ENCODE data around the gene WDR18. TPM values are rescaled to one million over a fixed set of nuclear protein-coding genes. Genes with fewer than 3 reads are reported as not detected.

Gene WDR18
- total RNA-seq, 1 donor from 2014 or later, result 38.6 TPM

GRCh38 chr19:993831-994393 is 9.8 kb downstream of the WDR18 start:
- Histone ChIP-seq H3F3A (ENCODE audit: low read depth) (peaks cover 15% of the 10 kb centered on the region), H3K4me1 (peaks cover 4% of the 10 kb centered on the region), H2AFZ (replicated peaks) (no peak overlapping the region), H3K27me3 (peaks cover 39% of the 10 kb centered on the region), H4K20me1 (ENCODE audit: low read depth) (peaks cover 24% of the 10 kb centered on the region), H3K79me2 (ENCODE audit: low read depth) (no peaks in the 10 kb centered on the region), H3K9me3 (ENCODE audit: low read depth) (no peaks in the 10 kb centered on the region), H3K4me2 (no peak overlapping the region), H3K9ac (no peak overlapping the region), H3K4me3 (no peak overlapping the region), H3K36me3 (no peaks in the 10 kb centered on the region), H3K27ac (no peak overlapping the region)
- TF ChIP-seq CTCF (IDR thresholded peaks at IDR 0.05) (no peak), EZH2 (IDR thresholded peaks at IDR 0.05) (no peak), EZH2phosphoT487 (IDR thresholded peaks at IDR 0.05) (no peak)
- Mint-ChIP-seq H3K36me3 (peaks cover 3% of the 10 kb centered on the region), H3K27me3 (ENCODE audit: insufficient read depth, low read depth) (peaks cover 24% of the 10 kb centered on the region), H3K27ac (no peak overlapping the region), H3K4me1 (peaks cover 7% of the 10 kb centered on the region), H3K4me3 (no peak overlapping the region), H3K9me3 (peaks cover 3% of the 10 kb centered on the region)
- DNase-seq (ENCODE audit: low spot score), result no peak

- Mint-ChIP-seq H3K4me1 (peaks cover 12% of the 10 kb centered on the region), H3K27ac (no peak overlapping the region), H3K4me3 (no peak overlapping the region), H3K9me3 (peaks cover 3% of the 10 kb centered on the region), H3K36me3 (peaks cover 2% of the 10 kb centered on the region), H3K27me3 (ENCODE audit: insufficient read depth, low read depth) (peaks cover 29% of the 10 kb centered on the region)
- H2AFZ ChIP-seq (replicated peaks), result no peak overlapping the region
- no peaks in the 10 kb centered on the region for H3K36me3 ChIP-seq
- DNase-seq (ENCODE audit: low spot score), result no peak
- H3K4me1 ChIP-seq, result peaks cover 4% of the 10 kb centered on the region
- H3K4me3 ChIP-seq, result no peak overlapping the region
- no peaks in the 10 kb centered on the region for H3K79me2 ChIP-seq (ENCODE audit: low read depth)
- peaks cover 46% of the 10 kb centered on the region for H3K27me3 ChIP-seq
- H3K27ac ChIP-seq, result no peak overlapping the region
- peaks cover 15% of the 10 kb centered on the region for H3F3A ChIP-seq (ENCODE audit: low read depth)
- H3K9me3 ChIP-seq (ENCODE audit: low read depth), result no peaks in the 10 kb centered on the region
- no peak for TF ChIP-seq EZH2phosphoT487 (IDR thresholded peaks at IDR 0.05)
- no peak for TF ChIP-seq EZH2 (IDR thresholded peaks at IDR 0.05)
- no peak for TF ChIP-seq CTCF (IDR thresholded peaks at IDR 0.05)
- H4K20me1 ChIP-seq (ENCODE audit: low read depth), result peaks cover 23% of the 10 kb centered on the region
- H3K4me2 ChIP-seq, result no peak overlapping the region
- no peak overlapping the region for H3K9ac ChIP-seq
Measured at GRCh38 chr19:994516-994915, 10.4 kb downstream of the WDR18 start.

DNA sequence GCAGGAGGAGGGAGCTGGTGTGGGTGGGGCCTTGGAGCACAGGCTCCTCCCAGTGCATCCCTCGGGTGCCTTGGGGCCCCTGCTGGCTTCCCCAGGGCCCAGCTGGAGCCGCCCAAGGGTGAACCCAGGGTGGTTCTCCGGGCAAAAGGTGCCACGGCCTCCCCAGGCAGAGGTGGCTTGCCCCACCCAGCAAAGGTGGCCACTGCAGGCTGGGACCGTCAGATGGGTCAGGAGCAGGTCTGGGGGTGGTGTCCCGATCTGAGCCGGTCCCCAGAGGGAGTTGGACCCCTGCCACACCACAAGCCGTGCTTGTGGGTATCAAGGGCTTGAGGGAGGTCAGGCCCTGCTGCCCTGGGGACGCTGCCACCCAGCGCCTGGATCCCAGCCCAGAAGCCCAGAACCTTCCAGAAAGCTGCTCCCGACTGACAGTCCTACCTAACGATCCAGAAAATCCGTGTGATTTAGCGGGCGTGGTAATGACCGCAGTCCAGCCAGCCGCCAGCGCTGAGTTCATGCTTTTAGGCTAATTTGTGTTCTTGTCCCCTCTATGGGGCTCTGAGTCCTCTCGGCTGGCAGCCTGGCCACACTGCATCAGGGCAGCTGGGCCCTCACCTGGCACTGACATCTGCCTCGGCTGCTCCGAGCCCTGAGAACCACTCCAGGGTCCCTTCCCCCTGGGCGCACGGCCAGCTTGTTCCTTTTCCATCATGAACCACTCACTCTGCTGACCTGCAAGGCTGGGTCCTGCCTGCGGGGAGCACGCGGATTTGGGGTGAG is 11.1 kb downstream of the WDR18 start:
- no peak for DNase-seq (ENCODE audit: low spot score)
- H3K79me2 ChIP-seq (ENCODE audit: low read depth), result no peaks in the 10 kb centered on the region
- H4K20me1 ChIP-seq (ENCODE audit: low read depth), result peaks cover 18% of the 10 kb centered on the region
- peaks cover 2% of the 10 kb centered on the region for H3K36me3 Mint-ChIP-seq
- H3K27ac ChIP-seq, result no peak overlapping the region
- no peak overlapping the region for H2AFZ ChIP-seq (replicated peaks)
- no peak overlapping the region for H3K4me2 ChIP-seq
- H3K9me3 Mint-ChIP-seq, result peaks cover 3% of the 10 kb centered on the region
- peaks cover 53% of the 10 kb centered on the region for H3K27me3 ChIP-seq
- no peak overlapping the region for H3K4me3 Mint-ChIP-seq
- H3K9me3 ChIP-seq (ENCODE audit: low read depth), result no peaks in the 10 kb centered on the region
- H3K4me1 ChIP-seq, result peaks cover 4% of the 10 kb centered on the region
- peaks cover 14% of the 10 kb centered on the region for H3F3A ChIP-seq (ENCODE audit: low read depth)
- H3K36me3 ChIP-seq, result no peaks in the 10 kb centered on the region
- TF ChIP-seq CTCF (IDR thresholded peaks at IDR 0.05) (no peak), EZH2 (IDR thresholded peaks at IDR 0.05) (no peak), EZH2phosphoT487 (IDR thresholded peaks at IDR 0.05) (no peak)
- H3K4me1 Mint-ChIP-seq, result peaks cover 12% of the 10 kb centered on the region
- no peak overlapping the region for H3K4me3 ChIP-seq
- no peak overlapping the region for H3K27ac Mint-ChIP-seq
- H3K9ac ChIP-seq, result no peak overlapping the region
- peaks cover 34% of the 10 kb centered on the region for H3K27me3 Mint-ChIP-seq (ENCODE audit: insufficient read depth, low read depth)

All from neural progenitor cell (in vitro differentiated cells).